ENCODE measurements around the gene CIAO2A. TPM values are rescaled to one million over a fixed set of nuclear protein-coding genes. Genes with fewer than 3 reads are reported as not detected.
"Not testable (repeated sequence)": the region's sequence is repeated elsewhere in the genome, so short reads cannot be mapped to it uniquely, and the experiment has no call there.

The CIAO2A gene
- total RNA-seq, 1 donor from 2014 or later: 46.6 TPM

- DNase-seq: peak; percentile 92
These were observed 22.4 kb downstream of the CIAO2A start for GRCh38 chr15:64070965-64071851.

DNA sequence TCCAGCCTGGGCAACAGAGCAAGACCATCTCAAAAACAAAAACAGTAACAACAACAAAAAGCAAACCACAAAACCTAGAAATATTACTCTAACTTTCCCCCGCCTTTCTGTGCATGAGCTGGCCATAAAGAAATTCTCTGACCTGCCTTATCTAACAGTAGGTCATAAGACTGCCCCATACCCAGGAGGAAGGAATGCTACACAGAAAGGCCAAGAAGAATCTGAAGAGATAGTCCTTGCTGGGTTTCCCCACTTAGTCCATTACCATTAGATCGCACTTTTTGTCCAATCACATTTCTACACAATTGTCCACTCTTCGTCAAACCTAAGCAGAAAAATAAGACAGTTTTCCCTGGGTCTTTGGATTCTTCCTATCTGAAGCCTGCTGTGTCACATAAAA, 23.5 kb downstream of the CIAO2A start:
- DNase-seq: no peak

DNA sequence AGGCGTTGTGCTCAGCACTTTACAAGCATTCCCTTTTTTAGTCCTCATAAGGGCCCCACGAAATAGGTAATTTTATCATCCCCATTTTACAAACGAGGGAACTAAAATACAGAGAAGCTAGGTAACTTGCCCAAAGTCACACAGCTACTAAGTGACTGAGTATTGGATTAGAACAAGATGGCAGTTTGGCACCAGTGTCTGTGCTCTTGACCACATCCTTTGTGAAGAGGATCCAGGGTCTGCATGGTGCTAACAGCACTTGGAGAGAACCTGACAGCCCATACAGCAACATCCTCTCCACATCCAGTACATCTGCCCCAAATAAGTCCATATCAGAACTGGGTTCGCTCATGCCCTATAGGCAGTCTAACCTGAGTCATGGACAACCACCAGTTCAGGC, 25.5 kb downstream of the CIAO2A start:
- DNase-seq: no peak

DNA sequence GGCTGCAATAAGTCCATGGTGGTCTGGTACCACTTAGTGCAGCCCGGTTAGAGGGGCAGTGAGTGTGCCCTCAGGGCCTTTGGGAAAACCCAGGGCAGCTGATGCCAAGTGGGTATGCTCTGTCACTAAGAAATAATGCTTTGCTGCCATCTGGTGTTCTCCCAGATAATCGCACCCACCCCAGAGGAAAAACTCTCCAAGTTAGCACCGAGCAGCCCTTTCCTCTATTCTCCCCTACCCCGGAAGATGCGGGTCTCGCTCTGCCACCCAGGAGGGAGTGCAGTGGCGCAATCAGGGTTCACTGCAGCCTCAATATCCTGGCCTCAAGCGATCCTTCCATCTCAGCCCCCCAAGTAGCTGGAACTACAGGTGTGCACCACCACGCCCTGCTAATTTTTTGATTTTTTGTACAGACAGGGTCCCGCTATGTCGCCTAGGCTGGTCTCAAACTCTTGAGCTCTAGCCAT, 26.0 kb downstream of the CIAO2A start:
- peak; percentile 76 for DNase-seq

DNA sequence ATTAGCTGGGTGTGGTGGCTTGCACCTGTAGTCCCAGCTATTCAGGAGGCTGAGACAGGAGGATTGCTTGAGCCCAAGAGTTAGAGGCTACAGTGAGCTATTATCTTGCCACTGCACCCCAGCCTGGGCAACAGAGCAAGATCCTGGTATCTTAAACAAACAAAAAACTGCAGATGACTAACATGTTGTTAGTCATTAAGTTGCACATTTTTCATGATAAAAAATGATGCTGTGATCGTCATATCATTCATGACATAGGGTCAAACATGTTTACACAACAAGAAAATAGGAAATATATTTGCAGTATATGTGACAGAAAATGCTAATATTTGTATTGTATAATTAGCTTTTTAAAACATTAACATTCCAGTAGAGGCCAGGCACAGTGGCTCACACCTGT, 27.2 kb downstream of the CIAO2A start:
- no peak for DNase-seq

GRCh38 chr15:64060716-64061115, 32.9 kb downstream of the CIAO2A start:
- no peak for DNase-seq

- DNase-seq: not testable (repeated sequence)
These were observed 34.5 kb downstream of the CIAO2A start for GRCh38 chr15:64059104-64059503.

GRCh38 chr15:64058279-64058678, 35.4 kb downstream of the CIAO2A start:
- DNase-seq: peak; percentile 17

GRCh38 chr15:64053674-64054073, 40.0 kb downstream of the CIAO2A start:
- DNase-seq: not testable (repeated sequence)

DNA sequence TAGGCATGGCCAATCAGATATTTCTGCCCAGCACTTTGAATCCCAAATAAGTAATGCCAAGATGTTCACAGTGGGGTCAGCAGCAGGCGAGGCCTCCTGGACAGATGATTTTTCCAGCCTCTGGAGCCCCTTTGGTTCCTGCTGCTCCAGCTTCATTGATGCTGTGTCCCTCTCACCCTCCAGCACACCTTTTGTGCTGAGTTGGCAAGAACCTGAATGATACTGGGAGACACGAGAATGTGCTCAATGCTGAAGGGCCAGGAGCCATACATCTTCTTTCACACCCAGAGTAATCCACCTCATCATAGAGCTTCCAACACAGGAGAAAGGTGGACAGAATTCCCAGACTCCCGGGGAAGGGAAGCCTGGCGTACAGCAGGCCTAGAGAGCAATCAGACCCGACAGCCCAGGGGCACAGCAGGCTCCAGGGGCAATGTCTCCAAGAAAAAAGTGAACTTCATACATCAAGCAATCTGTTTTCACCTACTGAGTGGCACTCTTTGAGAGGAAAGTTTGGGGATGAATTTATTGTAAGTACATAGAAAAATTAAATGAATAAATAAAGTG, 40.6 kb downstream of the CIAO2A start:
- no peak for DNase-seq

GRCh38 chr15:64051407-64052259, 42.0 kb downstream of the CIAO2A start:
- DNase-seq: no peak

DNA sequence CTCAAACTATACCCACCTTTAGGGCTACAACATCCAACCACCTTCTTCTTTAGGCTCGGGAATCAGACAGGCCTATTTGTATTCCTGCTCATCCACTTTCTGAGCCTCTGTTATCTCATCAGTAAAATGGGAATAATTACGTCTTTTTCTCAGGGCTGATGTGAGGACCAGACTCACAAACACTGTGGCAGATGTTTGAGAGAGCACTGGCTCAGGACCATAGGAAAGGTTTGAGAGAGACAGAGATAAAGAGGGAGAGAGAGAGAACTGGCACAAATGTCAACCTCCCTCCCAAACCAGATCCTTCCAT, 42.6 kb downstream of the CIAO2A start:
- DNase-seq: no peak

GRCh38 chr15:64050281-64051092, 43.2 kb downstream of the CIAO2A start:
- DNase-seq: no peak

- no peak for DNase-seq
These were observed 44.7 kb downstream of the CIAO2A start for GRCh38 chr15:64048781-64049460.

DNA sequence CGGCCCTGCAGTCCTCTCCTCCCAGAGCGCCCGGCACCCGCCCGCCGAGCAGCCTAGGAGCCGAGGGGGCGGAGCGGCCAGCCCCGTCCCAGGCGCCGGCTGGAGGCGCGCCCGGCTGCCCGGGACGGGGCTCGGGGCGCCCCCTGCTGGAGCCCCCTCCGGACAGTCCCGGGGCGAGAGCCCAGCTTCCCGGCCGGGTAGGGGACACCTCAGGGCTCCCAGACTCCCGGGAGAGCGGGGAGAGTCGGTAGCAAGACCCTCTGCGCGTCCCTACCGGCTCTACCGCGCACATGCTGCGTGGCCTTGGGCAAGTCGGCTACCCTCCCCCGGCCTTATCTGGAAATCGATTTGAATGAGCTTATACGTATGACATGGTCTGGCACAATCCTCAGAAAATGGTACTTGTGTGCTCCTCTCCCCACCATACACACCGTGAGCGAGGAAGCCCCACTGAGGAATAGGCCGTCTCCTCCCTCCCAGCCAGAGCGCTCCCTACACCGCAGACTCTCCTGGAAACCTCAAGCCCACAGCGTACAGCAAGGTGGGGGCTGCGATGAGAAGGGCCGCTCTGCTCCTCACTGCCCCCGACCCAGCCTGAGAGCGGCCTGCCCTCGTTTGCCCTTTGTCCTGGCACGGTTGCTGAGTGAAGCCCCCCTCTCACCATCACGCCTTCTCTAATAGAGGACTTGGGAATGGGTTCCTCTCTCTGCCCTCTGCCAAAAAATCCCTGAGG, 47.1 kb downstream of the CIAO2A start, which contains the start of gene DAPK2:
DAPK2 (minus strand) TSS at position 65 of the 733 bp plus-strand sequence. CDS start 6,224 bp downstream, outside the sequence.
- peak; percentile 76 for DNase-seq

- peak; percentile 17 for DNase-seq
These were observed 47.7 kb downstream of the CIAO2A start for GRCh38 chr15:64045774-64046420.

DNA sequence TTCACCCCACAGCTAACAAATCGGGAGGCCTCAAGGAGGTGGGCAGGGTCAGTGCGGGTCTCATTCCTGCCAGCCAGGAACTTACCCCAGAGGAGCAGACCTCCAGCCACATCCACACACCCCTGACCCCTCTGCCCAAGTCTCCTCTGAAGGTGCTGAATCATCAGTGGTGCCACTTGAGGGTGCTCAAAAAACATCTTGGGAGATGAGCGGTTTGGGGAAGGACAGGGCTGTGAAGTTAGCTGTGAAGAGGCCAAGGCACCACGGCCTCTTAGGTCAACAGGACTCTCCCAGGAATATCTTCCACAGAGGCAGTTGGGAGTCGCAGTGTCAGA, 48.6 kb downstream of the CIAO2A start:
- DNase-seq: no peak

DNA sequence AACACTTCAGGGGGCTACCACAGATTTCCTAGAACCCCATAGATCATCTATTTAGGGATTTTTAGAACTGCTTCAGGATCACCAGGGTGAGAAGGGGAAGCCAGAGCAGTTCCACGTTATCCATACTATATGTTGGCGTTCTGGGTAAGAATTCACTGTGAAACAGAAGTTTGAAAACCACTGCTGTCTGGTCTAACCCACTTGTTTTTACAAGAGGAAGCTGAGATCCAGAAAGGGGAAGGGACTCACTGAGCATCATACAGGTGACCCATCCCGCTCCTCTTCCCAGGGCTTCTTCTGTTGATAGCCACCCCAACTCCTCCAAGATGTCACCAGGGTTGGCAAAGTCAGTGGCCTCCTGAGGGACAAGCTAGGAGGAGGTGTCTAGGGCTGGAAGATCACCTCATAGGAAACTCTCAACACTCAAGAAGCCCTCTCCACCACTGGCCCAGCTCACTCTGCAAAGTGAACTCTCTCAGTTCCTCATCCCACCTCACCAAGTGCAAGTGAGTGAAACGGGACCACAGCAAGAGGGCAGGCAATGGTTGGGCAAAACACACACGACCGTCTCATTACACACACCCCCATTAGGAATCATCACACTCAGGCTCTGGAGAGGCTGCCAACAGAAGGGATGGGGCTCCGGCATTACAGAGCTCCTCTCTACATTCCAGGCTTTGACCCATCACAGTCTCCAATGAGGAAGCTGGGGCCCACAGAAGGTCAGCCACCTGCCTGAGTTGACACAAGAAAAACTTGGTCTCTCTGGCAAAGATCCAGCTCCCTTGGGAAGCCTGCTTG, 49.1 kb downstream of the CIAO2A start:
- peak; percentile 44 for DNase-seq

GRCh38 chr15:64038878-64039610, 54.6 kb downstream of the CIAO2A start:
- DNase-seq: no peak

Measured in dermis blood vessel endothelial cell (primary cell).